Loucy (cell line): Measurements from ENCODE around the gene NCKIPSD.

Source experiments
- CTCF ChIP-seq: fragments of 200-600 bp; sonication (generic); conservative IDR thresholded peaks from 2 replicates; pipeline ENCODE4 v1.5.1; 2014; ENCODE audit warnings: mild to moderate bottlenecking, antibody characterized with exemption, low read length
- EZH2phosphoT487 ChIP-seq: fragments of 200-600 bp; IDR thresholded peaks from 2 replicates; pipeline ENCODE4 v1.6.1; 2018; ENCODE audit warnings: antibody characterized with exemption, mild to moderate bottlenecking, moderate library complexity, borderline replicate concordance

- TF ChIP-seq CTCF (no peak), EZH2phosphoT487 (no peak)
These were observed 35.0 kb downstream of the NCKIPSD start for GRCh38 chr3:48650723-48651122.
